LNCaP clone FGC (cell line): Measurements from ENCODE around the gene ARL15.

Experiments used
- DNase-seq: peaks from one replicate; pipeline ENCODE4 v3.0.0-alpha.2; 2011; ENCODE audit warnings: low read depth
- H3K4me3 ChIP-seq: 2 replicates; pipeline ENCODE4 v1.5.1; 2011; ENCODE audit warnings: mild to moderate bottlenecking, low read depth, low read length, control low read depth
- CTCF ChIP-seq: IDR thresholded peaks from 2 replicates; pipeline ENCODE4 v1.5.1; 2012; ENCODE audit warnings: mild to moderate bottlenecking; ENCODE audit not compliant: control insufficient read depth, insufficient read depth; ENCODE audit errors: extremely low read depth

Gene ARL15

GRCh38 chr5:54150841-54151240 lies 159.5 kb downstream of the ARL15 start:
- TF ChIP-seq CTCF, result no peak
- no peak for DNase-seq
- H3K4me3 ChIP-seq, result no peak overlapping the region

GRCh38 chr5:54148858-54149257 lies 161.5 kb downstream of the ARL15 start:
- no peak for TF ChIP-seq CTCF
- no peak overlapping the region for H3K4me3 ChIP-seq
- DNase-seq, result no peak

- no peak overlapping the region for H3K4me3 ChIP-seq
- peak; percentile 4 for DNase-seq
- 0 out of 2 replicates have a peak, but pooled peaks have one; percentile 22 for TF ChIP-seq CTCF
Observed at GRCh38 chr5:54148067-54148845, 162.1 kb downstream of the ARL15 start.

- no peak overlapping the region for H3K4me3 ChIP-seq
- no peak for TF ChIP-seq CTCF
- DNase-seq, result no peak
Observed at GRCh38 chr5:54146916-54147315, 163.5 kb downstream of the ARL15 start.

GRCh38 chr5:54146390-54146789 lies 164.0 kb downstream of the ARL15 start:
- TF ChIP-seq CTCF, result no peak
- DNase-seq, result no peak

GRCh38 chr5:54140247-54140840 lies 170.0 kb downstream of the ARL15 start:
- DNase-seq, result no peak
- H3K4me3 ChIP-seq, result no peak overlapping the region
- TF ChIP-seq CTCF, result no peak

More at GRCh38 chr5:54146390-54146789, 164.0 kb downstream of the ARL15 start:
- no peak overlapping the region for H3K4me3 ChIP-seq
